Transverse colon (tissue), 4 donors: ENCODE results near the gene COL5A3. TPM values are rescaled to one million over a fixed set of nuclear protein-coding genes. Genes with fewer than 3 reads are reported as not detected.

Experiments
- DNase-seq: peaks from one replicate; pipeline ENCODE4 v3.0.0-alpha.2; 2019
- H3K27ac ChIP-seq, 4 donors: fragments of 200-600 bp; sonication (generic); 2 replicates each; pipeline ENCODE4 v1.5.1; 2016 to 2018; ENCODE audit warnings: inconsistent platforms in 4 of 4
- H3K27me3 ChIP-seq: fragments of 200-600 bp; sonication (generic); 2 replicates; pipeline ENCODE4 v1.5.1; 2017; ENCODE audit warnings: inconsistent platforms
- H3K36me3 ChIP-seq, 4 donors: fragments of 200-600 bp; sonication (generic); 2 replicates each; pipeline ENCODE4 v1.5.1; 2017 to 2019; ENCODE audit warnings: inconsistent platforms in 4 of 4
- H3K4me1 ChIP-seq, 4 donors: fragments of 200-600 bp; sonication (generic); 2 replicates each; pipeline ENCODE4 v1.5.1; 2017 to 2020; ENCODE audit warnings: inconsistent platforms in 4 of 4
- H3K4me3 ChIP-seq, 4 donors: fragments of 200-600 bp; sonication (generic); 1 replicate in 1 of 4; 2 replicates in 3 of 4; pipeline versions ENCODE4 v1.5.1 to v1.6.1; 2017 to 2019; ENCODE audit warnings: inconsistent platforms in 4 of 4
- H3K9me3 ChIP-seq, 2 donors: fragments of 200-600 bp; sonication (generic); 2 replicates each; pipeline ENCODE4 v1.5.1; 2017 to 2019; ENCODE audit warnings: inconsistent platforms in 2 of 2
- CTCF ChIP-seq, 5 experiments: fragments of 200-600 bp in 3 of 5; fragments of 450-650 bp in 2 of 5; sonication (generic) in 3 of 5; IDR thresholded peaks; 1 replicate in 2 of 5; 2 replicates in 3 of 5; pipeline ENCODE4 v1.5.1; 2016 to 2017; ENCODE audit warnings: antibody characterized with exemption in 5 of 5, inconsistent platforms in 3 of 5, mild to moderate bottlenecking in 2 of 5, moderate library complexity in 1 of 5
- EP300 ChIP-seq: sonication (generic); formaldehyde crosslinking; IDR thresholded peaks from one replicate; pipeline ENCODE4 v1.6.1; 2017; ENCODE audit warnings: antibody characterized with exemption, low read depth
- POLR2A ChIP-seq: fragments of 450-650 bp; IDR thresholded peaks from one replicate; pipeline ENCODE4 v1.6.1; 2016; ENCODE audit warnings: antibody characterized with exemption, mild to moderate bottlenecking, moderate library complexity
- POLR2AphosphoS5 ChIP-seq, 3 donors: sonication (generic); formaldehyde crosslinking; IDR thresholded peaks; one replicate each; pipeline ENCODE4 v1.6.1; 2016; ENCODE audit warnings: antibody characterized with exemption in 3 of 3
- WGBS, 2 donors: methylation state at CpG; one replicate each; pipeline ENCODE4 v1.1.5; 2018; ENCODE audit warnings: low coverage in 1 of 2; 5-methylcytosine and 5-hydroxymethylcytosine counted together
- in situ Hi-C, 4 donors: fragments of 200-750 bp; cut with MboI; loops; one replicate each; pipeline versions ENCODE4 v1.15.0 to v1.15.1; 2017; ENCODE audit warnings: low sequenced_read_pairs in 3 of 4, low pct_ligation_motif_present in 1 of 4, low pct_unique_long_range_greater_than_20kb in 1 of 4
- intact Hi-C: fragments of 100-400 bp; cut with DNase I; formaldehyde crosslinking; loops from one replicate; pipeline ENCODE4 v1.15.1; 2023; ENCODE audit warnings: low total_unique reads
- total RNA-seq, 4 donors: library from RNA; depleted of rRNA; stranded (reverse); fragments of >200 nt; gene quantifications; one replicate each; pipeline ENCODE4 v1.1.0, GENCODE V29; 2016

Gene COL5A3
- total RNA-seq, 4 donors from 2014 or later, result 2.5 to 17.7 (median 7.9) TPM

GRCh38 chr19:9941231-9941630, 69.1 kb downstream of the COL5A3 start:
- intact Hi-C loops (no loop called here), in situ Hi-C loops (loop anchor here in 3 of 4 donors (25.0 kb wide), 1 partner anchor 446 kb away; the partner anchor contains the start of gene TYK2 (in 3 of the 3))
- no peak for TF ChIP-seq POLR2AphosphoS5 (IDR thresholded peaks at IDR 0.05)
- no peak for TF ChIP-seq CTCF (IDR thresholded peaks at IDR 0.05)
- no peak for TF ChIP-seq POLR2A
- no peak for TF ChIP-seq EP300
- Histone ChIP-seq H3K27ac (no peak overlapping the region), H3K27me3 (peaks cover 15% of the 10 kb centered on the region), H3K36me3 (no peaks in the 10 kb centered on the region), H3K4me3 (no peak overlapping the region), H3K9me3 (peaks cover 0 to 6% of the 10 kb centered on the region in 2 donors), H3K4me1 (peaks cover 0 to 22% (median 5%) of the 10 kb centered on the region in 4 donors)
- 56% methylated on average over 1 of the region's 1 CpG; no CpG with 5 or more reads in 1 of the 2 donors for WGBS, 2 donors
- no peak for DNase-seq

- 50% methylated on average over 2 of the region's 2 CpGs; no CpG with 5 or more reads in 1 of the 2 donors for WGBS, 2 donors
- peaks cover 19% of the 10 kb centered on the region for H3K27me3 ChIP-seq
- peaks cover 0 to 6% of the 10 kb centered on the region in 2 donors for H3K9me3 ChIP-seq
- no peak overlapping the region for H3K27ac ChIP-seq
- no peak for DNase-seq
- intact Hi-C loops (no loop called here), in situ Hi-C loops (loop anchor here in 3 of 4 donors (25.0 kb wide), 1 partner anchor 447 kb away; the partner anchor contains the start of gene TYK2 (in 3 of the 3))
- H3K36me3 ChIP-seq, result no peaks in the 10 kb centered on the region
- peaks cover 0 to 22% (median 9%) of the 10 kb centered on the region in 4 donors for H3K4me1 ChIP-seq
- H3K4me3 ChIP-seq, result no peak overlapping the region
- TF ChIP-seq CTCF (IDR thresholded peaks at IDR 0.05) (no peak), POLR2A (no peak), POLR2AphosphoS5 (IDR thresholded peaks at IDR 0.05) (no peak), EP300 (no peak)
These were observed 69.5 kb downstream of the COL5A3 start for GRCh38 chr19:9940778-9941177.

GRCh38 chr19:9939301-9939913, 70.9 kb downstream of the COL5A3 start:
- intact Hi-C loops, result no loop called here
- in situ Hi-C loops, result loop anchor here (10.0 to 25.0 kb wide), 2 partner anchors 85 to 448 kb away; partner anchors contain the start of gene TYK2 (in 3 of the 4)
- DNase-seq, result no peak
- no peak overlapping the region for H3K4me3 ChIP-seq
- peaks cover 0 to 18% (median 10%) of the 10 kb centered on the region in 4 donors for H3K4me1 ChIP-seq
- H3K27ac ChIP-seq, result no peak overlapping the region
- peaks cover 33% of the 10 kb centered on the region for H3K27me3 ChIP-seq
- TF ChIP-seq POLR2AphosphoS5 (IDR thresholded peaks at IDR 0.05) (no peak), CTCF (IDR thresholded peaks at IDR 0.05) (no peak), POLR2A (no peak), EP300 (no peak)
- no peaks in the 10 kb centered on the region for H3K36me3 ChIP-seq
- H3K9me3 ChIP-seq, result peaks cover 0 to 6% of the 10 kb centered on the region in 2 donors
- WGBS, 2 donors, result 51 to 60% methylated on average over 2 to 3 of the region's 3 CpGs

GRCh38 chr19:9937001-9937411, 73.3 kb downstream of the COL5A3 start:
- intact Hi-C loops, result no loop called here
- no peak for TF ChIP-seq POLR2AphosphoS5 (IDR thresholded peaks at IDR 0.05)
- TF ChIP-seq EP300, result no peak
- TF ChIP-seq POLR2A, result no peak
- H3K4me3 ChIP-seq, result no peak overlapping the region
- peaks cover 57% of the 10 kb centered on the region for H3K27me3 ChIP-seq
- peaks cover 0 to 4% of the 10 kb centered on the region in 2 donors for H3K9me3 ChIP-seq
- in situ Hi-C loops, result loop anchor here (10.0 to 25.0 kb wide), 2 partner anchors 88 to 450 kb away; partner anchors contain the start of gene TYK2 (in 3 of the 4)
- 0 to 11% methylated on average over 7 to 20 of the region's 20 CpGs for WGBS, 2 donors
- H3K27ac ChIP-seq, result no peak overlapping the region
- peaks cover 0 to 20% (median 10%) of the 10 kb centered on the region in 4 donors for H3K4me1 ChIP-seq
- no peak for DNase-seq
- H3K36me3 ChIP-seq, result no peaks in the 10 kb centered on the region
